Subcutaneous adipose tissue (tissue), 4 donors: ENCODE results near the gene CDADC1. TPM values are rescaled to one million over a fixed set of nuclear protein-coding genes. Genes with fewer than 3 reads are reported as not detected.

Source experiments
- total RNA-seq, 4 donors: library from RNA; depleted of rRNA; stranded (reverse); fragments of >200 nt; gene quantifications; one replicate each; pipeline ENCODE4 v1.1.0, GENCODE V29; 2016
- TF ChIP-seq, protein P1 (sequence below): fragments of 450-650 bp; IDR thresholded peaks from one replicate; pipeline ENCODE4 v1.5.1; 2016; ENCODE audit warnings: low read depth, mild to moderate bottlenecking, control low read depth, antibody characterized with exemption, moderate library complexity

Gene CDADC1
- total RNA-seq, 4 donors from 2014 or later = 7.0 to 11.2 (median 9.5) TPM

DNA sequence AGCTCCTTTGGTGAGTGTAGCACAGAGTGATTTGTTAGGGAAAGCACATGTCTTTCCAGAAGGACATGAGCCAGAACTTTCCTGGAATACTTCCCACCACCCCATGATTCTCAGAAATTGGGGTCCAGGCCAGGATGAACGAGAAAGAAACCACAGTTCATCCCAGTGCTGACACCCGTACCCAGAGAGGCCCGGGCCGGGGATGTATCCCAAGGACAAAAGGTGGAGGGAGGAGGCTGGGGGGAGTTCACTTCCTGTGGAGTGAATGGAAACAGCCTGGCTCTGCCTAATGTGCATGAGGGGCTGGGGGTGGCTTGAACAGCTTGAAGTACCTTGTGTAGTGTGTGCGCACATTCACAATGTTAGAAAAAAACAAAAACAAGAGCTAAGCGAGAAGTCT lies 47.5 kb downstream of the CDADC1 start:
- TF ChIP-seq, protein P1, sequence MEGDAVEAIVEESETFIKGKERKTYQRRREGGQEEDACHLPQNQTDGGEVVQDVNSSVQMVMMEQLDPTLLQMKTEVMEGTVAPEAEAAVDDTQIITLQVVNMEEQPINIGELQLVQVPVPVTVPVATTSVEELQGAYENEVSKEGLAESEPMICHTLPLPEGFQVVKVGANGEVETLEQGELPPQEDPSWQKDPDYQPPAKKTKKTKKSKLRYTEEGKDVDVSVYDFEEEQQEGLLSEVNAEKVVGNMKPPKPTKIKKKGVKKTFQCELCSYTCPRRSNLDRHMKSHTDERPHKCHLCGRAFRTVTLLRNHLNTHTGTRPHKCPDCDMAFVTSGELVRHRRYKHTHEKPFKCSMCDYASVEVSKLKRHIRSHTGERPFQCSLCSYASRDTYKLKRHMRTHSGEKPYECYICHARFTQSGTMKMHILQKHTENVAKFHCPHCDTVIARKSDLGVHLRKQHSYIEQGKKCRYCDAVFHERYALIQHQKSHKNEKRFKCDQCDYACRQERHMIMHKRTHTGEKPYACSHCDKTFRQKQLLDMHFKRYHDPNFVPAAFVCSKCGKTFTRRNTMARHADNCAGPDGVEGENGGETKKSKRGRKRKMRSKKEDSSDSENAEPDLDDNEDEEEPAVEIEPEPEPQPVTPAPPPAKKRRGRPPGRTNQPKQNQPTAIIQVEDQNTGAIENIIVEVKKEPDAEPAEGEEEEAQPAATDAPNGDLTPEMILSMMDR = no peak

DNA sequence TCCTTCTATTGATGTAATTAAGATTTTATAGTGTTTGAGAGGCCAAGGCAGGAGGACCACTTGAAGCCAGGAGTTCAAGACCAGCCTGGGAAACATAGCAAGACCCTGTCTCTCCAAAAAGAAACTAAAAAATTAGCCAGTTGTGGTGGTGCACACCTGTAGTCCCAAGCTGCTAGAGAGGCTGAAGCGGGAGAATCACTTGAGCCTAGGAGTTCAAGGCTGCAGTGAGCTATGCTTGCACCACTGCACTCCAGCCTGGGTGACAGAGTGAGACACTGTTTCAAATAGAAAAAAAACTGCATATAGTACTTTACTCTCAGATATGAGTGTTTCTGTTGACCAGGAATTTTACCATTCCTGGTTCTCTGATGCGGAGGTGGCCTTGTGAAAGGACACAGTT lies 48.9 kb downstream of the CDADC1 start:
- TF ChIP-seq, protein P1 = no peak

DNA sequence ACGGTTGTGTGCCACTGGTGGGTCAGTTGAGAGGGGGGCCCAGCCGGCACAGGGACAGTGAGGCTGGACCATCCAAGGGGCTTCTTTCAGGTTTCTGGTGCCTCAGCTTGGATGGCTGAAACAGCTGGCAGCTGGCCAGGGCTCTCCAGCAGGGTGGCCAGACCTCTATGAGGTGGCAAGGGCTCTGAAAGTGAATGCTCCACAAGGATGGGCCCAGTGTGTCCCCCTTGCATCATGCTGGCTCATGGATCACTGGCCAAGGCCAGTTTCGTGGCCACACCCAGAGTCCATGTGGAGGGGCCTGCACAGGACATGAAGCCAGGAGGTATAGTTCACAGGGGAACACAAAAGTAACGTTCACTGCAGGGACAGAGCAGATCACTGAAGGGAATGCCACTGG lies 49.6 kb downstream of the CDADC1 start:
- TF ChIP-seq, protein P1 = no peak

DNA sequence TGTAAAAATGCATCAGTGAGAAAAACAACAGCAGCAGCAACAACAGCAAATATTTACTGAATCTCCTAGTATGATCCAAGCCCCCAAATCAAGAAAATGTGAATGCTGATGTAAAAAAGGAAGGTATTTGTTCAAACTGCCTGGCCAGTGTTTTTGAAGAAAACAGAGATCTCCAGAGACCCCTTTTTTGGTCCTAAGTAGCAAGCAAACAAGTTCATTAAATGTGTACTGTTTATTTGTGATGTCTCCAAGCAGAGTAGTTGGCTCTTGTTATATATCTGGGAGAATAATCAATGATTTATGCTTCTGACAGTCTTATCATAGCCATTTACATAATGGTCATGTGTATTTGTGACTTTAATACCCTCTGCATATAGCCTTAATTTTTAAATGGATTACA lies 50.7 kb downstream of the CDADC1 start:
- TF ChIP-seq, protein P1 = no peak

DNA sequence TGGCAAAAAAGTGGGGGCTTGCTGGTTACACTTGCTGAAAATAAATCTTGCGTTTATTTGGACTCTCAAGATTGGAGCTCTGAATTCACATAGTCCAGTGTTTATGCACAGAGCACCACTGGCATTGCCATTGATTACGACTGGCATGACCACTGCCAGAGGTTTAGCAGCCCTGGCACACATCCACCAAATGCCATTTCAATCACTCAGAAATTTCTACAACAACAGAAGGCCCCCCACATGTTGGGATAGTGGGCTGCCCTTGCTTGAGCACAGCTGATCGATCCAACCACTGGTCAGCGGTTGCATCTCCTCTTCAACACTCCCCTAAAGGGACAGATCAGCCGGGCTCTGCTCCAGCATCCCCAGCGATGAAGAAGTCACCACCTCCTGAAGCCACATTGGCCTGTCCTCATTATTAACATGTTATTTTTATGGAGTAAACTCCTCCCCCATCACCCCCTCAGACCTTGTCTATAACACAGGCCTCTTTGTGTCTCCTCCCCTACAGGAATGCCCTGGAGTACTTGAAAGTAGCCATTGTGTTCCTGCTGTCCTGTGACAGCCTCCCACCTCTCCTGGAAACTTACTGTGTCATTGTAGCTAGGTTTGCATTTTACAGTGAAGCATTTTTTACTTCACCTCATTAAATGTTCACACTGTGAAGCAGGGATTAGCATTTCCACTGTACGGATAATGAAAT lies 51.3 kb downstream of the CDADC1 start:
- TF ChIP-seq, protein P1 = no peak

DNA sequence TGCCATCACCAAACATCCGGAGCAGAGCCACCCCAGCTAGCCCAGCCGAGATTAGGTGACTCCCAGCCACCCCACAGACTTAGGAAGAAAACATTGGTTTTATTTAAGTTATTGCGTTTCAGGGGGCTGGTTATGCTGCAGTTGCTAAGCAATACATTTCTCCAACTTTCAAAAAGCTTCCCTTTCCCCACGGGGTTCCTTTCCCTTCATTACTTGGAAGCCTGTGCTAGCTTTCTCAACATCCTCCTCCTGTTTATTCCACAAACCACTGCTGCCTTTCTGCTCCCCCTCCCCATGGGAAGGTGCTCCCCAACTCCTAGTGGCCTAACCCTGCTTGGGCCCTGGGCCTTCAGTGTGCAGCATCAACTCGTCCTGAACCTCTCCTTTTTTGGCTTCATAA lies 52.6 kb downstream of the CDADC1 start:
- TF ChIP-seq, protein P1 = no peak

DNA sequence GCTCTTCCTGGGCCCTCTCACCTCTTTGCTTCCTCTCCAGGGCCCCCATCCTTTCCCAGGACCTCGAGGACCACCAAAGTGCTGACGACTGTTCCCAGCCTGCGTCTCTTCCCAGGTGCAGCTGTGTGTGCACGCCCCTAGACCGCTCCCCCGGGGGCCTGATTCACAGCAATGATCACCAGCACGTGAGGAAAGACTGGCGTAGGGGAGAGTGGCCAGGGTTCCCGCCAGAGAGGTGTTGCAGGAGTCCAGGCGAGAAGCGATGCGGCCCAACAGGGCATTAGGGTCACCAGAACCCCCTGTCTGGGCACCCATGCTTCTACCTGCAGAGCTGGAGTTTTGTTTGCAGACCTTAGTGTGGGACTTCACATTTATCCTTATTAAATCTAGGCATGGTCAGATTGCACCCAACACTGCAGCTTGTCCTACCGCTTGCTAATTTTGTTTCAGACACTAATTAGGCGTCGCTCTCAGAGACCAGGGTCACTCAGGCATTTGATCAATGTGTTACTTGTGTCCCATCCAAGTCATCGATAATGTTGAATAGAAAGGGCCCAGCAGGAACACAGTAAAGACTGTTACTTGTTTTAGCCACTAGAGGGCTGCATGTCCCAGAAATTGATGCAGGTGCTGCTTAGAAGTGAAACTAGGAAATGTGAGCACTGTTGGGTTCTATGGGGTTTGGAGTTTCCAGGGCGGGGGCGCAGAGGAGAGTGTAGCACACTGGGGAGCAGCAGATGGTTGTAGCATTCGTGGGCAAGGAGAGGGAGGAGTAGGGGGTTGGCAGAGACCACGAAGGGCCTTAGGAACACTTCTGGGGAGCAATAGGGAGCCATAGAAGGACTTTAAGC lies 53.2 kb downstream of the CDADC1 start:
- TF ChIP-seq, protein P1 = no peak
